Hematopoietic multipotent progenitor cell treated with erythropoietin and hydrocortisone succinate and interleukin-3 and kit ligand, for 8 days (in vitro differentiated cells): ENCODE measurements around the gene BCORL1.
A peak's percentile ranks its signal among the peaks of the same experiment; 100 is the strongest.

Experiments
- DNase-seq: peaks from one replicate; pipeline ENCODE4 v3.0.0-alpha.2; 2015

Gene BCORL1

DNA sequence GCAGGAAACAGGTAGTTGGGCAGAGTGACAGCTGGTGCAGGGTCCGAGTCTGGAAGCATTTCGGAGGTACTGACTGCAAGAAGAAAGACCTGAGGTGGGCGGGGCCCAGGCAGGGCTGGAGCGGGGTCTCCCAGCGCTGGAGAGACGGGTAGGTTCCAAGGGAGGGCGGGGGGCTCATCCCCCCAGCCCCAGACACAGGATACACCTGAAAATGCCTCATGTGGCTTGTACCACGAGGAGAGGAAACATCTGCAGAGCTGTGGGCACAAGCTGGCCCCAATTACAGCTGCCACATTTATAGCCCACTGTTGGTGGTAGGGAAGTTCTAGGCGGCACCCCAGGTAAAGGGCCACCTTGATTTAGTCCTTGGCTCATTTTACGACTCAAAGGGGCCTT lies 89.9 kb downstream of the BCORL1 start:
- no peak for DNase-seq

GRCh38 chrX:130075777-130076176 lies 93.3 kb downstream of the BCORL1 start:
- DNase-seq, result peak; percentile 78

DNA sequence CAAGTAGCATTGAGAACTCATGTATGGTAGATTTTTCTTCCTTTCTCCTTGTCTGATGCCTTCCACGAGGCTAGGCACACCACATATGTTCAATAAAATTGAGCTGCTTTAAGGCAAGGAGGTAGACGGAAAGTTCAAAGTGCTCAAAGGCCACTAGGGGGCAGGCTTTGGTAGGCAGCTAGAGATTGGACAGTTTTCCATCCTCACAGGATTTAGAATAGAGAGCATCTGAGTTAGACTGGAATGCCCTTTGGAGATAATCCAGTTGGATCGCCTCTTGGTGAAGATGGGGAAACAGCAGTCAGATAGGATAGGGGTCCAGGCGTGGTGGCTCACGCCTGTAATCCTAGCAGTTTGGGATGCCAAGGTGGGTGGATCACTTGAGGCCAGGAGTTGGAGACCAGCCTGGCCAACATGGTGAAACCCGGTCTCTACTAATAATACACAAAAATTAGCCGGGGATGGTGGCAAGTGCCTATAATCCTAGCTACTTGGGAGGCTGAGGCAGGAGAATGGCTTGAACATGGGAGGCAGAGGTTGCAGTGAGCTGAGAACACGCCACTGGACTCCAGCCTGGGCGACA lies 97.5 kb downstream of the BCORL1 start:
- DNase-seq, result peak; percentile 73

GRCh38 chrX:130080791-130081367 lies 98.4 kb downstream of the BCORL1 start:
- DNase-seq, result no peak

- DNase-seq, result no peak
Observed at GRCh38 chrX:130081421-130082045, 99.1 kb downstream of the BCORL1 start.

- peak; percentile 75 for DNase-seq
Observed at GRCh38 chrX:130082244-130083106, 100.0 kb downstream of the BCORL1 start.

DNA sequence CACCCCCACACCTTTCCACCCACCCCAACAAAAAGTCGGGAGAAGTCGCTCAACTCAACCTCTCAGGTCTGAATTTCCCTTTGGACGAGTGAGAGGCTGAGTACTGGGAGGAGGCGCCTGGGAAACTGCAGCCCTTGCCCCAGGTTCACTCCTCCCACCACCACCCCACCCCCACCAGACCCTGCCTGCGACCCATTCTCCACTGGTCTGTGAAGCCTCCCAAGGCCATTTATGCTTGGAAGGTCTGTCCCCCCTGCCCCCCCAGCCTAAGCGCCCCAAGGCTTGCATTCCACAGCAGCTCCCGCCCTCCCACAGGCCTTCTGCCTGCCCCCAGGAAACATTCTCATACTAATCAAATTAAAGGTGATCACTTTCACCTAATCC lies 100.7 kb downstream of the BCORL1 start:
- no peak for DNase-seq

DNA sequence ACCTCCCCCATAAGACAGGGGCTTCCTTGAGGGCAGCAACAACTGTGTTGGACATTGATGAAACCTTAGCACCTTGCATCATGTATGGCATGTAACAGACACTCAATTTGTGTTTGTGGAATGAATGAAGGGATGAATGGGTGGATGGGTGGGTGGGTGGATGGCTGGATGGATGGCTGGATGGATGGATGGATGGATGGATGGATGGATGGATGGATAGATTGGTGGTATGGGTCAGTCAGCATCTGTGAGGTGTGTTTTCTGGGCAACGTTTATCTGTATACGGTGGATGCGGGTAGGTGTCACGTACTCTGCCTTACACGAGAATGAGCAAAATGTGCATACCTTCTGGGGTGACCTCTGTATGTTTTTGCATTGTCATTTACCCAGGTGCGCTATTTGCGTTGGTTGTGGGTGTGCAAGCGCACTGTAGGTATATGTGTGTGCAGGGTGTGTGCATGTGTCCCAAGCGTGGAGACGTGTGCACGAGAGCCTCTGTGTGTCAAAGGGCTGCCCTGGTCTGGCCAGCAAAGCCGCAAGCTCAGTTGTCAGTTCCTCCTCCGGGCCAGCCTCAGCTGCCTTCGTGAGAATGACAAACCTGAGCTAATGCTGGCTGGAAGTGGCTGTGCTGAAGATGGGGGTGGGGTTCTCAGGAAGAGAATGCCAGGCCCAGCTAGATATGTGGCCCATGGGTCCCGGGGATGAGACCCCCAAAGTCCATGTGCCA lies 101.4 kb downstream of the BCORL1 start:
- no peak for DNase-seq

GRCh38 chrX:130084631-130085237 lies 102.3 kb downstream of the BCORL1 start:
- no peak for DNase-seq

DNA sequence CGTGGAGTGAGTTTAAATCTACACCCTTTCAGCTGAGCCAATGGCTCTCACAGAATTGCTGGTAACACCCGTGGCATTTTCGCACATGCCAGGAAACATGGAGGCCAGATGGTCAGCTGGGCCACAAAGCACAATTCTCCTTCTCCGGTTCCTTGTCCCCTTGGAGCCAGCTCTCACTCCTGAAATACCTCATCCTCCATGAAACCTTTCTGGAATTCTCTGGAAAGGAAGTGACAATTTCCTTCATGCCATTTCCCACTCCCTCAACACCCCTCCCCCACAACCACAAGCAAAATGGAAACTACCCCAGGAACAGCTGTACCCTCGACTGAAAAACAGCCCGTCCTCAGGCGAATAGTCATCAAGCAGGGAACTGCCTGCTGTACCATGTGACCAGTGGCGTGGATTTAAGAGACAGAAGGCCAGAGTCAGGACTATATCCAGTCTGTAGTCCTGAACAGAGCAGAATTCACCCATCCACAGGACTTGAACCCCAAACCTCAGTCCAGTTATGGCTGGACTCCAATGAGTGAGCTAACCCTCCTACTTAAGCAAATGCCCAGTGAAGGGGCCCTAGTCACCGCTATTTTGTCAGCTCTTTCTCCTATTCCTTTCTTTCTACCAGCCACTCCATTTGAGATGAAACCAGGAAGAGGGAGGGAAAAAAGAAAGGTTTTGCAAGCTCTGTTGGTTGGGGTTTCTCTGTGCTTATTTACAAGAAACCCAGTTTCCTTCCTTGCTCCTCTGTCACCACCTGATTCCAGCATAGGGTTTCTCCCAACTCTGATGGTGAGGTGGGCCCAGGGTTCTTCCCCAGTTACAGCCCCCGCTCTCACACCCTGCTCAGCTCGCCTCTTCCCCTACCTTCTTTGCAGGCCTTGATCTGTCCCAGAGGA lies 103.4 kb downstream of the BCORL1 start:
- no peak for DNase-seq

DNA sequence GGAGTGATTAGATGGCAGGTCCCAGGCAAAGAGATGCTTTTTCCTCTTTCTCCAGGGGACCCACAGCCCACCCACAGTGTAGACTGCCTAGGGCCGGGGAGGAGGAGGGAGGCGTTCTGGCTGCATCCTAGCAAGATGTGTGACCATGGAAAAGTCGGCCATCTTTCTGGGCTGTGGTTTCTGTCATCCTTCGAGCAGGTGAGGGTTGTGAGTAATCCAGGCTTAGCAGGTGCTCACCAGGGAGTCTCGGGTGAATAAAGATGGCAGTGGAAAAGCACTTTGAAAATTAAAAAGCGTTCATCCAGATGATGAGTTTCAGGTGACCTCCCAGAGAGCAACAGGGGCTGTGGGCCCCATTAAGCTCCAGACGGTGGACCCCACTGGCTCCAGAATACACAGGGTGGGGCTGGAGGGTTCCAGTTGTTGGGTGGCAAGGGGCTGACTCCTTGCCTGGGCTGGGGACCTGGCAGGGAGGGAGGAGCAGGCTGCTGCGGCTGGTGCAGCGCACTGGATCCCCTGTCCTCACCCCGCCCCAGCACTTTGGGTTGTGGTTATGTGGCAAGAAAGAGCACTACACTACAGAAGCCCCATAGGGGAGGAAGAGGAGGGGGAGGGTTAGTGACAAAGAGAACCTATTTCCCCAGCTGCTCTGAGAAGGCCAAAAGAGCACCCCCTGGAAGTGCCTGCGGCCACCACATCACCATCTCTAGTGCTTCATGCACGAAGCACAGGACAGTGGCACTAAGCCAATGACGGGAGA lies 104.2 kb downstream of the BCORL1 start:
- peak; percentile 51 for DNase-seq

- DNase-seq, result no peak
Observed at GRCh38 chrX:130090364-130090763, 107.9 kb downstream of the BCORL1 start.

- peak; percentile 71 for DNase-seq
Observed at GRCh38 chrX:130091980-130092522, 109.6 kb downstream of the BCORL1 start.

DNA sequence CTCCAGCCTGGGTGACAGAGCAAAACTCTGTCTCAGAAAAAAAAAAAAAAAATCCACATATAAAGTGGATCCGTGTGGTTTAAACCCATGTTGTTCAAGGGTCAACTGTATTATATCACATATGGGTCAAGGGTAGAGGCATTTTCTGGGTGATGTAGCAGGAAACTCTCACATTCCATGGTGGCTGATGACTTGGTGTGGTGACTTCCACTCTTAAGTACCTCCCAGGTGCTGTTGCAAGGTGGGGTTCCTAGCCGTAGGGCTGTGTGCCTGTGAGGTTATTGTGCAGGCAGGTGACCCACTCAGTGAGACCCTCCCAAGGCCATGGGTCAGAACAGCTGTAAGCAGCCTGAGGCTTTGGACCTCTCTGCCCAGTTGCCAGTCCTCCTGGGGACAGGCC lies 110.8 kb downstream of the BCORL1 start:
- no peak for DNase-seq

DNA sequence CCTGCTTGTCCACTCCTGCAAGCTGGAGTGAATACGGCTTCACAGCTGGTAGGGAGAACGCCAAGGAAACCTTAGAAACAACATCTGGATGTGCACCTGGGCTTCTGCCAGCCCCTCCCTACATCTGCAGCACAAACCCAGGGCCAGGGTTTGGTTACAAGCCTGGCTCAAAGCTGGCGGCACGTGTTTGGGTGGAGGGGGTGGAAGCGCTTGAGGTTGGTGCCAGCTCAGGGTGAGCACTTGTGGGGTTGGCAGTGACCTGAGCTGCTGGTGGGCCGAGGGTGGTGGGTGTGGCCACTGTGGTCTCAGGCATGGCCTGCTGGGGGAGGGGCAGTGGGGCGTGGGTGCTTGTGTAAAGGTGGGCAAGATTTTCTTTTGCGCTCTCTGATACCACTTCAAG lies 112.3 kb downstream of the BCORL1 start:
- DNase-seq, result peak; percentile 45

GRCh38 chrX:130095249-130096030 lies 113.0 kb downstream of the BCORL1 start:
- DNase-seq, result no peak

GRCh38 chrX:130097507-130098209 lies 115.2 kb downstream of the BCORL1 start:
- peak; percentile 35 for DNase-seq

GRCh38 chrX:130098210-130098552 lies 115.7 kb downstream of the BCORL1 start:
- no peak for DNase-seq

GRCh38 chrX:130100180-130100579 lies 117.7 kb downstream of the BCORL1 start:
- DNase-seq, result no peak
